Measurements from ENCODE around the gene GPR162.

GPR162 gene

DNA sequence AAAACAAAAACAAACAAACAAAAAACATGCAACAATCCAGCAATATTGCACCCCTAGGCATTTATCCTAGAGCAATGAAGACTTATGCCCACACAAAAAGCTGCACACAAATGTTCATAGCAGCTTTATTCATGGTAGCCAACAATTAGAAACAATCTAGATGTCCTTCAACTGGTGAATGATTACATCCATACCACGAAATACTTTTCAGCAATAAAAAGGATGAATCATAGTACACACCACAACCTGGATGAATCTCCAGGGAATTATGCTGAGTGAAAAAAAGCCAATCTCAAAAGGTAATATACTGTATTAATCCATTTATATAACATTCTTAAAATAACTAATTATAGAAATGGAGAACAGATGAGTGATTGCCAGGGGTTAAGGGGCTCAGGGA is 14.5 kb upstream of the GPR162 start:
- DNase-seq (ENCODE audit: low read depth): no peak
- TF ChIP-seq, protein P1, sequence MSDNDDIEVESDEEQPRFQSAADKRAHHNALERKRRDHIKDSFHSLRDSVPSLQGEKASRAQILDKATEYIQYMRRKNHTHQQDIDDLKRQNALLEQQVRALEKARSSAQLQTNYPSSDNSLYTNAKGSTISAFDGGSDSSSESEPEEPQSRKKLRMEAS (IDR thresholded peaks at IDR 0.05; ENCODE audit: low read depth, low read length): no peak
- TF ChIP-seq MYC (IDR thresholded peaks at IDR 0.05; ENCODE audit: low read depth, low read length): no peak
- TF ChIP-seq, protein P2, sequence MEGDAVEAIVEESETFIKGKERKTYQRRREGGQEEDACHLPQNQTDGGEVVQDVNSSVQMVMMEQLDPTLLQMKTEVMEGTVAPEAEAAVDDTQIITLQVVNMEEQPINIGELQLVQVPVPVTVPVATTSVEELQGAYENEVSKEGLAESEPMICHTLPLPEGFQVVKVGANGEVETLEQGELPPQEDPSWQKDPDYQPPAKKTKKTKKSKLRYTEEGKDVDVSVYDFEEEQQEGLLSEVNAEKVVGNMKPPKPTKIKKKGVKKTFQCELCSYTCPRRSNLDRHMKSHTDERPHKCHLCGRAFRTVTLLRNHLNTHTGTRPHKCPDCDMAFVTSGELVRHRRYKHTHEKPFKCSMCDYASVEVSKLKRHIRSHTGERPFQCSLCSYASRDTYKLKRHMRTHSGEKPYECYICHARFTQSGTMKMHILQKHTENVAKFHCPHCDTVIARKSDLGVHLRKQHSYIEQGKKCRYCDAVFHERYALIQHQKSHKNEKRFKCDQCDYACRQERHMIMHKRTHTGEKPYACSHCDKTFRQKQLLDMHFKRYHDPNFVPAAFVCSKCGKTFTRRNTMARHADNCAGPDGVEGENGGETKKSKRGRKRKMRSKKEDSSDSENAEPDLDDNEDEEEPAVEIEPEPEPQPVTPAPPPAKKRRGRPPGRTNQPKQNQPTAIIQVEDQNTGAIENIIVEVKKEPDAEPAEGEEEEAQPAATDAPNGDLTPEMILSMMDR (IDR thresholded peaks at IDR 0.05; ENCODE audit: low read depth, low read length): no peak
- TF ChIP-seq POLR2A (IDR thresholded peaks at IDR 0.05; ENCODE audit: extremely low read depth, insufficient read length): no peak
- H3K4me3 ChIP-seq (ENCODE audit: low read depth, low read length): no peak overlapping the region

DNA sequence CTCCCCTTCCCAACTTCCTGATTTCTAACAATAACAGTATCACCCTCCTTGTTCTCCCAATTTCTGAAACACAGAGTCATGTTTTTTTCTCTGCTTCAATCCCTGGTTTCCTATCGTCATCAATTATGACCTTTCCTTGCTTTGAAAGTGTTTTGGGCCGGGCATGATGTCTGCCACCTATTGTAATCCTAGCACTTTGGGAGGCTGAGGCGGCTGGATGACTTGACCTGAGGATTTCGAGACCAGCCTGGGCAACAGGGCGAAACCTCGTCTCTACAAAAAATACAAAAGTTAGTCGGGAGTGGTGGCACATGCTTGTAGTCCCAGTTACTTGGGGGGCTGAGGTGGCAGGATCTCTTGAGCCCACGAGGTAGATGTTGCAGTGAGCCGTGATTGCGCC is 12.6 kb upstream of the GPR162 start:
- no peak overlapping the region for H3K4me3 ChIP-seq (ENCODE audit: low read depth, low read length)
- TF ChIP-seq MYC (IDR thresholded peaks at IDR 0.05; ENCODE audit: low read depth, low read length) (no peak), POLR2A (IDR thresholded peaks at IDR 0.05; ENCODE audit: extremely low read depth, insufficient read length) (no peak)
- TF ChIP-seq, protein P2 (IDR thresholded peaks at IDR 0.05; ENCODE audit: low read depth, low read length): no peak
- TF ChIP-seq, protein P1 (IDR thresholded peaks at IDR 0.05; ENCODE audit: low read depth, low read length): no peak
- no peak for DNase-seq (ENCODE audit: low read depth)

DNA sequence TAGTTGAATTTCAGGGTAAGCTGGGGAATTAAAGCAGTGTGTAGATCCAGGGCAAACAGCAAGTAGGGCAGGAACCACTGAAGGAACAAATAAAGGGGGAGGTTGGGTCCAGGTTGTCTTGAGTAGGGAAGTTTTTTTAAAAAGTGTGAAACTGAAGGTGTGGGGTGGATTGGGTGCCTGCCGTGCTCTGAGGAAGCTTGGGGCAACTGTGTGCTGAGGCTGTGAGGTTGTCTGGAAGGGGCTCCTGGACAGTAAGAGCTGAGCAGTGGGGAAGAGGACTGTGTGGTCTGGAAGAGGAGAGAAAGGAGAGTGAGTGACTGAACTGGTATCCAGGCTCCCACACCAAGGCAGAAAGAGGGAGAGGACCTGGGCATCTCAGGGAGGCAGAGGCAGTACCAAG is 10.9 kb upstream of the GPR162 start:
- no peak overlapping the region for H3K4me3 ChIP-seq (ENCODE audit: low read depth, low read length)
- TF ChIP-seq, protein P2 (IDR thresholded peaks at IDR 0.05; ENCODE audit: low read depth, low read length): no peak
- DNase-seq (ENCODE audit: low read depth): no peak

DNA sequence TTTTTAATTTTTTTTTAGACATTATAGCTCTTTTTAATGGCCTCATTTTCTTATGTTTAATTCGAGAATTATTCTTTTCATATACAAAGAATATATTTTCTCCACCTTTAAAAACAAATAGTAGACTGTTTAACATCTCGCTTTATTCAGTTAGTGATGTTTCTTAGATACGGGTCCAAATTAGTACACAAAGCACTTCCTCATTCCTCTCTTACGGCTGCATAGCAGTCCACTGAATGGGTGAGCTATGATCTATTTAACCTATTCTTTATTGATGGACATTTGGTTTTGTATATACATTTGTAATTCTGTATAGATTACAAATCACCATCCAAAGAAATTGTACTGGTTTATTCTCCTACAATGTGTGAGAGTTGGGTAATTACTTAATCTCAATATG is 8.3 kb upstream of the GPR162 start:
- DNase-seq (ENCODE audit: low read depth): no peak
- H3K4me3 ChIP-seq (ENCODE audit: low read depth, low read length): no peak overlapping the region
- TF ChIP-seq, protein P1 (IDR thresholded peaks at IDR 0.05; ENCODE audit: low read depth, low read length): no peak
- TF ChIP-seq, protein P2 (IDR thresholded peaks at IDR 0.05; ENCODE audit: low read depth, low read length): no peak
- no peak for TF ChIP-seq POLR2A (IDR thresholded peaks at IDR 0.05; ENCODE audit: extremely low read depth, insufficient read length)

DNA sequence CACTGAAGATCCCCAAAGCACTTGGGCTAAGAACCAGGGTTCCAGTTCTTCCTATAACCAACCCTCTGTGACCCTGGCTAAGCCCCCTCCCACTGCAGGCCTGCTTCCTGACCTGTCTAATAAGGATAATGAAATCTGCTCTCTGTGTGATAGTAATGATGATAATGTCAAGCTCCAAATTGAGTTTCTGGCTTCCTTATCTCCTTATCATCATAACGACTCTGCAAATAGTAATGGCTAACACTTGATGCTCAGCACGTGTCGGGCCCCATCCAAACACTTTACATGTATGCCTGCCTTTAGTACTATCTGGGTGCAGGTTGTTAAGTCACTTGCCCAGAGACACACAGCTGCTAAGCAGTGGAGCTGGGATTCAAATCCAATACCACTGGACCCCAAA is 5.0 kb upstream of the GPR162 start:
- TF ChIP-seq, protein P2 (IDR thresholded peaks at IDR 0.05; ENCODE audit: low read depth, low read length): no peak
- TF ChIP-seq MYC (IDR thresholded peaks at IDR 0.05; ENCODE audit: low read depth, low read length) (no peak), POLR2A (IDR thresholded peaks at IDR 0.05; ENCODE audit: extremely low read depth, insufficient read length) (no peak)
- TF ChIP-seq, protein P1 (IDR thresholded peaks at IDR 0.05; ENCODE audit: low read depth, low read length): no peak
- no peak for DNase-seq (ENCODE audit: low read depth)

DNA sequence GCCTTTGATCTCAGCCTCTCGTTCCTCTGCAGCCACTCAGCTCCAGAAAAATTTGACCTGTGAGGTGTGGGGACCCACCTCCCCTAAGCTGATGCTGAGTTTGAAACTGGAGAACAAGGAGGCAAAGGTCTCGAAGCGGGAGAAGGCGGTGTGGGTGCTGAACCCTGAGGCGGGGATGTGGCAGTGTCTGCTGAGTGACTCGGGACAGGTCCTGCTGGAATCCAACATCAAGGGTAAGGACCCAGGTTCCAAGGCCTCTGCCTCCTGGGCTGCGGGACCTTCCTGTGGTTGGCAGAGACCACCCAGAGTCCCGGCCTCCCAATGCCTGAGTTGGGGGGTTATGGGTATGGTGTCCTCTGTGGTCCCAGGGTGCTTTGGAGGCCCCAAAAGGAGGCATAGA is 4.5 kb upstream of the GPR162 start:
- TF ChIP-seq, protein P1 (IDR thresholded peaks at IDR 0.05; ENCODE audit: low read depth, low read length): no peak
- TF ChIP-seq MYC (IDR thresholded peaks at IDR 0.05; ENCODE audit: low read depth, low read length) (no peak), POLR2A (IDR thresholded peaks at IDR 0.05; ENCODE audit: extremely low read depth, insufficient read length) (no peak)
- TF ChIP-seq, protein P2 (IDR thresholded peaks at IDR 0.05; ENCODE audit: low read depth, low read length): no peak
- DNase-seq (ENCODE audit: low read depth): no peak
- no peak overlapping the region for H3K4me3 ChIP-seq (ENCODE audit: low read depth, low read length)

More for the DNA sequence above, 5.0 kb upstream of the GPR162 start:
- H3K4me3 ChIP-seq (ENCODE audit: low read depth, low read length): no peak overlapping the region

Data from NB4 (cell line).